ENCODE results near the gene FSTL5.

FSTL5 gene

DNA sequence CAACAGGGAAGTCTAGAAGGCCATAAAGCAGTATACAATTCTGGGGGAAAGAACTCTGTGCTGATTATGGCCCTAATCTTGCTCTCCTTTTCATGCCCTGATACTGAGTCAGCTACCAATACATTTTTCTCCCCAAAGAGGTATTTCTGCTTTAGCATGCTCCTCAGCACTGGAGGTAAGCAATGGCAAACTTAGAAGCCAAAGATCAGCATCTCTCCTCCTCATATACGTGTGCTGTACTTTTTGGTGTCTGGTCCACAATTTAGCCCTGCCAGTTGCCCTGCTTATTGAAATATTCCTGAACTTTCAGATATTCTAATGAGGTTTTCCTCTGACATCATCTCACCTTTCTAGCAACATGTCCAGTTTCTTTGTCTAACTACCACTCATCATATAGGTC is 226.2 kb downstream of the FSTL5 start:
- DNase-seq (ENCODE audit: low spot score) = no peak

- DNase-seq (ENCODE audit: low spot score) = no peak
These were observed 226.9 kb downstream of the FSTL5 start for GRCh38 chr4:161936625-161937550.

DNA sequence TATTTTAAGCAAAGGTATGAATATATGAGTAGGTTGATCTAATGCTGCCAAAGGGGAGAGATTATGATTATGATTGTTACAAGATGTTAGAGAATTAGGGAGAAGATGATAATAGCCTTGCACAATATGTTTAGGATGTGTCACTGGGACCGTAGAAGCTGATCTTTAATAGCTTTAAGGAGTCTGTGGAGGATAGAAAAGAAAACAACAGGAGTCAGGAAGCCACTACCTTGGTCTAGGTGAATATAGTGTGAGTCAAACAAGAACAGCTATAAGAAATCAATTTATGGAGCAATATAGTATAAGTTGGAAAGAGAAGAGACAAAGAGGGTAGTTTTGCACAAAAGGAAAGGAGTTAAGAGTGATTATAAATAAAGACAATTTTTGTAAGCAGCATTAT is 232.7 kb downstream of the FSTL5 start:
- no peak for DNase-seq (ENCODE audit: low spot score)

GRCh38 chr4:161929956-161930355 is 233.8 kb downstream of the FSTL5 start:
- DNase-seq (ENCODE audit: low spot score) = no peak

GRCh38 chr4:161926033-161926828 is 237.6 kb downstream of the FSTL5 start:
- DNase-seq (ENCODE audit: low spot score) = no peak

GRCh38 chr4:161920304-161921052 is 243.3 kb downstream of the FSTL5 start:
- DNase-seq (ENCODE audit: low spot score) = no peak

DNA sequence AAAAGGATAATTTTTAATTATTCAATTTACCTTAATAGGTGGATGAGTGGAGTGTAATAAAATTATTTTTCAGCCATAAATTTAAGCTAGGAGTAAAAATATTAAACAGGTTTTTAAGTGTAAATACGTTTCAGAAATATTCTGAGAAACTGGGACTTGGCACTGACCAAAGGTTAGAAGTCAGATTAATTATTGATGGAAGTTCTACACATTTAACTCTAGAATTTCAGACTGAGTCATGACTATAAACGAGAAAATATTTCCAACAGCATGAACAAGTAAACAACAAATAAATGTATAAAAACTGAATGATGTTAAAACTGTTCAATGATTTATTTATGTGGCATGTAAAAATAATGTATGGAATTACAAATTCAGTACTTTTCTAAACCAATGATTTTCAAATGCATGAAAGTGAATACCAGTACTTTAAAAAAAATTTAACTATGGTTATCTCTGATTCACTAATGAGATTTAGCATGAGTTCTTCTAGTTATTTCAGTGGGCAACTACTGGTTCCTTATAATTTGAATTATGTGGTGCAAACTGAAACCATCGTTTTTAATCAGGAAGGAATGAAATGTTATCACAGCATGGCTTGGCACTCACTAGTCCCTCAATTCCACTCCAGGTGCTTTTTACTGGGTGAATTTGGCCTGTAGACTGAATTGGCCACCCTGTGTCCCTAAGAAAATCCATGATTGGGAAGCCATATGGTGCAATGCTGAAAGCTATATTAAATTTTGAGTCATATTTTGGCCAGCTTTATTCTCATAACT is 244.2 kb downstream of the FSTL5 start:
- DNase-seq (ENCODE audit: low spot score) = no peak

DNA sequence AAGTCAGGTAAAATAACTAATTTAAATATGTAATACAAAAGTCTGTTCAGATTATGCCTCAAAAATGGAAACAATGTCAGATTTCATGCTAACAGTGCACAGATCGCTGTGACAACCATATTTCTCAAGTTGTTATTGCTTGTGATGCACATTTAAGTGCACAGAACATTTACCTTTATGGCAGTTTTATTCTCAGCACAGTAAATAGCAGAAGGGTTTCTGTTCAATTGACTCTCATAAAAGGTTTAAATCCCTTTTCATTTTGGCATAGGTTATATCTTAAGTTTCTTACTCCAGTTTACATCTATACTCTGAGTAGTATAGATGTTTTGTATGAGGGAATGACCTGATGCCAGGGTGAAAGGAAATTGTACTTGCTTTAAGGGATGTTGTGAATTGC is 247.8 kb downstream of the FSTL5 start:
- DNase-seq (ENCODE audit: low spot score) = no peak

- DNase-seq (ENCODE audit: low spot score) = no peak
These were observed 256.2 kb downstream of the FSTL5 start for GRCh38 chr4:161907590-161907955.

DNA sequence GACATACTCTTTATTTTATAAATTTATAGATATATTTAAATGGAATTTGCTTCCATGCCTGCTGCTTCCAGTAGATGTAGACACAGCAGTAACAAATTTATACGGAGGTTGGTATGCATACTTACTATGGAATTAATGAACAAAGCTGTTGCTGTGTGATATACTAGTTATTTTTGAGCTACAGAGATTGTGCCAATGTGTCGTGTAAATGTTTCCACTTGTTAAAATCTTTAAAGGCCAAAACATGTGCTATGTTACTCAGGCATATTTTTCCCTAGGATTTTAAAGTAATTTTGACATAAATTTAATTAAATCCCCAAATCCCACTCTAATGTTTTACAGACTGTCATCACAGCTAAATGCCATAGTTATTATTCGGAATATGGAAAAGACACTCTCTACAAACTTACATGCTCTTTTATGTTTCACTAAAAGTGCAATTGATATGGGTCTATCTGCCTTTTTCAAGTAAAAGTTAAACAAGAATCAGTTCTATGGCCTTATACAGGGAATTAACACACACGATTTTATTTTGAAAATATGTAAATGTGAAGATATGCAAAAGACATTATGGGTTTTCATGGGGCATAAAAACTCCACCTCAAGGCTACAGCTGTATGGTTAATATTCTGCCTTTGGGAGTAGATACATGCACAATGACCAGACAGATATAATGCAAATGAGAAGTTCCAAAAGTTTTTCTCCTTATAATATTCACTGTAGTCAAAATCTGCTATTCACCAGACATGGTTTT is 256.8 kb downstream of the FSTL5 start:
- DNase-seq (ENCODE audit: low spot score) = no peak

DNA sequence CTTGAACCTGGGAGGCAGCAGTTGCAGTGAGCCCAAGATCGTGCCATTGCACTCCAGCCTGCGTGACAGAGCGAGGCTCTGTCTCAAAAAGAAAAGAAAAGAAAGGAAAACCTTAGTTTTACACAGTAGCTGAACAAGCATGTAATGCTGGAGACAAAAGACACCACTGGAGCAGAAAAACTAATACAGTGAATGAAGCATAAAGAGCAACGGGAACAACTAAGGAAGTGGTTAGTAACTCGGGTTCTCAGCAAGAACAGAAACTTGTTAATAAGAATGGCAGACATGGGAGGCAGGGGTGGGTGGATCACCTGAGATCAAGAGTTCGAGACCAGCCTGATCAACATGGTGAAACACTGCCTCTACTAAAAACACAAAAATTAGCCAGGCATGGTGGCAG is 263.7 kb downstream of the FSTL5 start:
- no peak for DNase-seq (ENCODE audit: low spot score)

DNA sequence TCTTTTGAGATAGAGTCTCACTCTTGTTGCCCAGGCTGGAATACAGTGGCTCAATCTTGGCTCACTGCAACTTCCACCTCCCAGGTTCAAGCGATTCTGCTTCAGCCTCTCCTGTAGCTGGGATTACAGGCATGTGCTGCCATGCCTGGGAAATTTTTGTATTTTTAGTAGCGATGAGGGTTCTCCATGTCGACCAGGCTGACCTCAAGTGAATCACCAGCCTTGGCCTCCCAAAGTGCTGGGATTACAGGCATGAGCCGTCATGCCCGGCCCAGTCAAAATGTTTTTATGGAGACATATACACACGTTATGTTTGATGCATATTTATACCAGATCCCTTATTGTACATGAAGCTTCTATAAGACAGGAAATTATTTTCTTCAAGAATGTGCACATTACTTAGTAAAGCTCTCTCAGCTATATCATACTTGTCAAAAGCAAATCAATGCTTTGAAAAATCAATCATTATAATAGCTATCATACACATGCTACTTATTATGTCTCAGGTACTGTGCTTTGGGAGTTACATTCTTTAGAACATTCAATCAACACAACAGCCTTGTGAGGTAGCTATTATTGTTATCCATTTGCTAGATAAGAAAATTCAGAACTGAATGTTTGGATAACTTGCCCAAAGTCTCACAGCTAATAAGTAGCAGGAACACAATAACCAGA is 269.2 kb downstream of the FSTL5 start:
- DNase-seq (ENCODE audit: low spot score) = no peak

GRCh38 chr4:161894014-161894413 is 269.8 kb downstream of the FSTL5 start:
- no peak for DNase-seq (ENCODE audit: low spot score)

DNA sequence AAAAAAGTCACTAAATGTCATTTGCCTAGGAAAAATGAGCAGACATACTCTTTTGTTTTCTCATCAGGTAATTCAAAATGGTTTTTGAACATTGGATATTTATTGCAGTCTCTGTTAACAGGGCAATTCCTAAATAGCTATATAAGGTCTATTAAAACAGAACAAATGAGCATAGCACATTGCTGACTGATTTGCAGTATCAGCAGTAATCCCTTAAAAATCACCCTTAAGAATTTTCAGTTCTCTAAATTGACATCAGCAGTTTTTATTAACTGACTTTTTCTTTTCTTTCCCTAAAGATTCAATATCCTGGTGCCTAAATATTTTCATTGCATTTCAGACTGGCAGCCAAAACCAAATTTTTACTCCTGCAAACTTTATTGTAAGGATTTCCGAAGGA is 270.2 kb downstream of the FSTL5 start:
- DNase-seq (ENCODE audit: low spot score) = no peak

DNA sequence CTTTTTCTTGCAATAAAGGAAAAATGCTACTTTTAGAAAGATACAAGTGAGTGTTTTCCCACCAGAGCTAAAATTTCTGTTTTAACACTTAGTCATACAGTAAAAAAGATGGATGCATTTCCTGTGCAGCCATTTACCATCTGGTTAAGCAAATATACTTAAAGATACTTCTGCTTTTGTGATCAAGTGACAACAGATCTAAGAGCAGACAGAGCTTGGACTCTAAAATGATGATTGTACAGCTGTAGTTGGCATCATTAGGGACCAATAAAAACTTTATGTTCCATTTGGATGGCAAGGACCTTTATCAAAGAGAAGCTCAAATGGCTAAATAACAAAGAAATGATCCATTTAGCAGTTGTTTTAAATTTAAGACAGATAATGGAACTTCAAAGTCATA is 270.8 kb downstream of the FSTL5 start:
- no peak for DNase-seq (ENCODE audit: low spot score)

- no peak for DNase-seq (ENCODE audit: low spot score)
These were observed 280.6 kb downstream of the FSTL5 start for GRCh38 chr4:161883157-161883556.

DNA sequence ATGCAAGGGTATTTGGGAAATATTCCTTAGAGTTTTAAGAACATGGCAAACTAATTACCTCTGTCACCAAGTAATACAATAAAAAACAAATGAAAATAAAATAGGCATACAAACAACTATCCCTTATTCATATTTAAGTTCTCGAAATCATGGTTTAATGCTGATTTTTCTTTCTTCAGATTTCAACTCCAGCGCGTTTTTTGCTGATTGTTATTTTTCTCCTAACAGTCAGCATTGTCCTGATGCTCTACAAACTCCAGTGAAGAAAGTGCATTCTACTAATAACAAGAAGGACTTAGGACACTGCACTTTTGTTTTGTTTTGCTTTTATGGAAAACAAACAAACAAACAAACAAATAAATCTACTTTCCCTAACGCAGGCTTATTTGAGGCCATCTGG is 282.4 kb downstream of the FSTL5 start:
- no peak for DNase-seq (ENCODE audit: low spot score)

DNA sequence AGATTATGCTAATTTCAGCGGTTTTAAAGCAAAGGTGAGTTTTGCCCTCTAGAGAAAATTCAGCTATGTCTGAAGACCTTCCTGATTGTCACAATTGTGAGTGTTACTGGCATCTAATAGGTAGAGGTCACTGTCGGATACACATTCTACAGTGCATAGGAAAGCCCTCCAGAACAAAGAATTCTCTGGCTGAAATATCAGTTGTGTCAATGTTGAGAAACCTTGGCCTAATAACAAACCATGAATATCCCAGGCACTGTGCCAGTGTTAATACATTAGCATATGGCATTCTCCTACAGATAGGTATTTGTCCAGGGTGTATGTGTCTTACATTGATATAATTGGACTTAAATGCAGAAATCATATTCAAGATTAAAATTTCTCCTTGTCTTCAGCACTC is 294.3 kb downstream of the FSTL5 start:
- no peak for DNase-seq (ENCODE audit: low spot score)

GRCh38 chr4:161856711-161857326 is 307.0 kb downstream of the FSTL5 start:
- no peak for DNase-seq (ENCODE audit: low spot score)

GRCh38 chr4:161850631-161851030 is 313.2 kb downstream of the FSTL5 start:
- DNase-seq (ENCODE audit: low spot score) = no peak

All from activated CD4-positive, alpha-beta T cell treated with anti-CD3 and anti-CD28 coated beads, Interleukin-2, Interleukin-4, amounts not matched to agents 100 ng/mL and 50 ng/mL, durations not matched to agents 16 hours and 8 hours (primary cell).